Naive B cell (primary cell): ENCODE data around the gene F2R. TPM values are rescaled to one million over a fixed set of nuclear protein-coding genes. Genes with fewer than 3 reads are reported as not detected.
"Not testable (repeated sequence)": the region's sequence is repeated elsewhere in the genome, so short reads cannot be mapped to it uniquely, and the experiment has no call there.

ENCODE experiments used
- ATAC-seq, 2 donors: fragments of 150-1000 bp; cut with Tn5 transposase; 2 replicates each; pipeline ENCODE4 v1.10.0; 2021; ENCODE audit warnings: low read depth in 2 of 2, mild to moderate bottlenecking in 2 of 2, moderate library complexity in 2 of 2
- DNase-seq: peaks from one replicate; pipeline ENCODE4 v3.0.0; 2022
- H3K27ac Mint-ChIP-seq, 6 donors: one replicate each; pipeline ENCODE4 v1.8.0; 2020 to 2022; ENCODE audit warnings: mild to moderate bottlenecking in 6 of 6, mixed read lengths in 6 of 6, moderate library complexity in 5 of 6, inconsistent platforms in 2 of 6
- H3K27me3 Mint-ChIP-seq, 3 donors: one replicate each; pipeline ENCODE4 v1.8.0; 2021 to 2022; ENCODE audit warnings: mixed read lengths in 3 of 3, mild to moderate bottlenecking in 1 of 3
- H3K36me3 Mint-ChIP-seq, 2 donors: one replicate each; pipeline ENCODE4 v1.8.0; 2020 to 2022; ENCODE audit warnings: mixed read lengths in 2 of 2, inconsistent platforms in 1 of 2, mild to moderate bottlenecking in 1 of 2
- H3K4me1 Mint-ChIP-seq, 3 donors: one replicate each; pipeline ENCODE4 v1.8.0; 2020 to 2022; ENCODE audit warnings: mixed read lengths in 3 of 3, inconsistent platforms in 1 of 3, mild to moderate bottlenecking in 1 of 3, moderate library complexity in 1 of 3
- H3K4me3 Mint-ChIP-seq, 8 donors: one replicate each; pipeline ENCODE4 v1.8.0; 2020 to 2022; ENCODE audit warnings: mild to moderate bottlenecking in 8 of 8, mixed read lengths in 8 of 8, moderate library complexity in 8 of 8, inconsistent platforms in 2 of 8
- H3K9me3 Mint-ChIP-seq, 7 donors: one replicate each; pipeline ENCODE4 v1.8.0; 2020 to 2022; ENCODE audit warnings: mixed read lengths in 7 of 7, mild to moderate bottlenecking in 5 of 7, inconsistent platforms in 2 of 7, moderate library complexity in 1 of 7
- polyA plus RNA-seq, 6 donors: library from polyadenylated mRNA; unstranded; fragments of 300-500 nt; fragmentation: Illumina TruSeq; gene quantifications; one replicate each; pipeline ENCODE4 v1.2.3, GENCODE V29; 2021; ENCODE audit warnings: low read depth in 6 of 6

The F2R gene
- polyA plus RNA-seq, 6 donors from 2014 or later, result 0.08 to 0.61 (median 0.27) TPM; not detected in 1

DNA sequence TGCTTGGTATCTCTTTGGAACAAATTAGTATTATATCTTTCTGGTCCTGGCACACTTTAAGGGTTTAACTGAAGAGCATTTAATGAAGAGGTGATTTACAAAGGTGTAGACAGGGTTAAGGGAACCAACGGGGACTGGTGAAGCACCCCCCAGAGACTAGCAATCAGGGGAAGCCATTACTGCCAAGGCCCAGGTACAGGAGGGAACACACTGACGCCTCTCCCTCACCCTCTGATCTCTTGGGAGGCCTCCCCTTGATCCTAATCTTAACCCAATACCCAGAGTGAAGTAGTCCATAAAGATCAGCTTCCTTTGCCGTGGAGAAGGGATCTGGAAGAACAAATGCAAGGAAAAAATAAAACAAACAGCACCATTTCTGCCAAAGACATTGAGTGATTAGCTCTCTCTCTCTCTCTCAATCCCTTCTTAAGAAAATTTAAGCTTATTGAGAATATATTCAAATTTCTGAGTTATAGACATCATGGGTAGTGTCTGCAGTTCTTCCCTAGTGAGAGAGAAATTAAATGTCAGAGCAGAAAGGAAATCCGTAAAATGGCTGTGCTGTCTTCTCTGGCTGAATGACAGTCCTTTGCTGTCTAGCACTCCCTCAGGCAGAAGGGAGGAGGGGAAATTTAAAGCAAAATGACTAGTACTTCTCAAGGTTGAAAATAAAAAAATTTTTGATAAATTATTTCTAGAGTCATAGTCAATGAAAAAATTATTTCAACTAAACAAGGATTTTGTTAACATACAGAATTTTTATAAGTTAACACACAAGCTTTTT, 20.0 kb downstream of the F2R start:
- Mint-ChIP-seq H3K9me3 (peaks cover 0 to 2% (median 0%) of the 10 kb centered on the region in 7 donors), H3K4me1 (peaks cover 4 to 8% (median 7%) of the 10 kb centered on the region in 3 donors), H3K27ac (peak overlapping the region in 1 of 6 donors; percentile 34), H3K4me3 (no peak overlapping the region), H3K27me3 (peaks cover 0 to 14% (median 4%) of the 10 kb centered on the region in 3 donors), H3K36me3 (no peaks in the 10 kb centered on the region)
- DNase-seq (no peak), ATAC-seq (no peak)

DNA sequence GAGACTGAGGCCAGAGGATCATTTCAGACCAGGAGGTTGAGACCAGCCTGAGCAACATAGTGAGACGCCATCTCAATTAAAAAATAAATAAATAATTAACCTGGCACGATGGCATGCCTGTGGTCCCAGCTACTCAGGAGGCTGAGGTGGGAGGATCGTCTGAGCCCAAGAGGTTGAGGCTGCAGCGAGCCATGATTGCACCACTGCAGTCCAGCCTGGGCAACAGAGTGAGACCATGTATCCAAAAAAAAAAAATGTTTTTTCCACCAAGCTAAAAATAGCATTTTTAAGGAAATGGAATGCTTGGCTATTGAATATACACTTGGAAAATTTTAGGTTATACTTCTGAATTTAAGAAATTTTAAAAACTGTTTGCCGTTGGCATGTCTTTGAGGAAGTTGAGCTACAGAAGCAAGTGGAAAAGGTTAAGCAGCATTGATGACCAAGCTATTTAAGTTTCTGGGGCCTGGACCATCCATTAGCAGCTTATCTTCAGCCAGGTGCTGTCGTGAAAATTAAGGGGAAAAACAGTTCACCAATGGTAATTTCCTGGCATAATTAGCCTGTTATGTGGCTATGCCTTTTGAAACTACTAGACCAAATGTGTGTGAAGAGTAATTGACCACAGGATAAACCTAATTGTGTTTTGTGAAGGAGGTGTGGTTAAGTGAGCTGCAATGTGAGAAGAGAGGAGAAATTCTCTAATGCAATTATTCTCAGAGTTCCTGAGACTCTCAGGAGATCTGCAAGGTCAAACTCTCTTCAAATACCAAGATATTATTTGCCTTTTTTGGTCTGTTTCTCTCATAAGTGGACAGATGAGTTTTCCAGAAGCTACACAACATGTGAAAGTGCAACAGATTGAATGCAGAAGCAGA, 21.0 kb downstream of the F2R start:
- ATAC-seq (no peak), DNase-seq (no peak)
- H3K36me3 Mint-ChIP-seq, result no peaks in the 10 kb centered on the region
- H3K4me3 Mint-ChIP-seq, result no peak overlapping the region
- peaks cover 4 to 8% (median 7%) of the 10 kb centered on the region in 3 donors for H3K4me1 Mint-ChIP-seq
- H3K27ac Mint-ChIP-seq, result no peak overlapping the region
- peaks cover 0 to 2% (median 0%) of the 10 kb centered on the region in 7 donors for H3K9me3 Mint-ChIP-seq
- peaks cover 0 to 14% (median 4%) of the 10 kb centered on the region in 3 donors for H3K27me3 Mint-ChIP-seq

DNA sequence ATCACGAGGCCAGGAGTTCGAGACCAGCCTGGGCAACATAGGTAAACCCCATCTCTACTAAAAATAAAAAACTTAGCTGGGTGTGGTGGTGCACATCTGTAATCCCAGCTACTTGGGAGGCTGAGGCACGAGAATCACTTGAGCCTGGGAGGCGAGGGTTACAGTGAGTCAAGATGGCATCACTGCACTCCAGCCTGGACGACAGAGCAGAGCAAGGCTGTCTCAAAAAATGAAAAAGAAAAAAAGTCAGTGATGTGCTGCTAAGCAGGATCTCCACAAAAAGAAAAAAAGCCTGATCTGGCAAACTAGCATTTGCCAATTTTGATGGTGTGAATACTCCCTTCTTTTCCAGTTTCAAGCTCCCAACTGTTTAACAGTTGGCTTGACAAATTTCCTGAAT, 21.9 kb downstream of the F2R start:
- H3K27ac Mint-ChIP-seq, result no peak overlapping the region
- ATAC-seq (no peak), DNase-seq (no peak)
- peaks cover 0 to 2% (median 0%) of the 10 kb centered on the region in 7 donors for H3K9me3 Mint-ChIP-seq
- H3K4me3 Mint-ChIP-seq, result no peak overlapping the region
- peaks cover 0 to 6% (median 4%) of the 10 kb centered on the region in 3 donors for H3K27me3 Mint-ChIP-seq
- H3K4me1 Mint-ChIP-seq, result peaks cover 4 to 8% (median 7%) of the 10 kb centered on the region in 3 donors
- H3K36me3 Mint-ChIP-seq, result no peaks in the 10 kb centered on the region

DNA sequence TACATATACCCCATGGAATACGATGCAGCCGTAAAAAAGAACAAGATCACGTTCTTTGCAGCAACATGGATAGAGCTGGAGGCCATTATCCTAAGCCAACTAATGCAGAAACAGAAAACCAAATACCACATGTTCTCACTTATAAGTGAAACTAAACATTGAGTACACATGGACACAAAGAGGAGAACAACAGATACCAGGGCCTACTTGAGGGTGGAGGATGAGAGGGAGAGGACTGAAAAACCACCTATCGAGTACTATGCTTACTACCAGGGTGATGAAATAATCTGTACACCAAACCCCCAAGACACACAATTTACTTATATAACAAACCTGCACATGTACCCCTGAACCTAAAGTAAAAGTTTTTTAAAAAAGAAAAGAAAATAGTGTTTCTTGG, 25.6 kb downstream of the F2R start:
- not testable (repeated sequence) for H3K27ac Mint-ChIP-seq, H3K9me3 Mint-ChIP-seq, ATAC-seq, H3K4me3 Mint-ChIP-seq, H3K4me1 Mint-ChIP-seq, DNase-seq, H3K36me3 Mint-ChIP-seq, H3K27me3 Mint-ChIP-seq

DNA sequence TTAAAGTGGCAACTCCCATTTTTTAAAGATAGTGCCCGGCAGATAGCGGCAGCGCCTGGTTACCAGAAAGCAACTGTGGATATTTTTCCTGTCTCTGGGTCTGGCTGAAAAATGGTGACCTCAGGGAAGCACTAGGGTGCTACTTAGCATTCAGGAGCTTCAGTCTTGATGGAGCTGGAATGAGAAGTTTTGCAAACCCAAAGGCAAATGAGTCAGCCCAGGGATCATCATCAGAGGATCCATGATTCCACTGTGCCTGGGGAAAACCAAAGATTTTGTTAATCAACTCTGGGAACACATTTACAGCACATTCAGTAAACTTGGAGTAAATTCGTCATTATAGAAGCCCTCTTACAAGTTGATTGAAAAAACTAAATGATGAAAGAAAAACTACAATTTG, 26.7 kb downstream of the F2R start:
- ATAC-seq, result no peak
- no peaks in the 10 kb centered on the region for H3K27me3 Mint-ChIP-seq

DNA sequence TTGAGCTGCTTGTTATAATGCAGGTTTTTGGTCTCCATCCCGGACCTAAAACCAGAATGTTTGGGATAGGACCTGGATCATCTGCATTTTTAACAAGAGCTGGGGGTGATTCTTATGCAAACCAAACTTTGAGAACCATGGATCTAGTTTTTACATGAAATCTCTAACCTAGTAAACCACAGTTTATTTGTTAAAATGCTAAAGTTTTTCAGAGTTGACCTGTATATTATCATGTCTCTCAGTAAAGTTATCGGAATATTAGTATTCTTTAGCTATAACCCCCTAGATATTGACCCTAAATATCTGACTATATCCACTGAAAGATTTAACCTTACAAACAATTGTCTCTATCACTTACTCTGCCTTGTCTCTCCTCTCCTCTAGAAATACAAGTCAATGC, 28.7 kb downstream of the F2R start:
- H3K36me3 Mint-ChIP-seq, result no peaks in the 10 kb centered on the region
- H3K27me3 Mint-ChIP-seq, result peaks cover 0 to 8% (median 4%) of the 10 kb centered on the region in 3 donors
- H3K27ac Mint-ChIP-seq, result no peak overlapping the region
- ATAC-seq (no peak), DNase-seq (no peak)
- H3K9me3 Mint-ChIP-seq, result peaks cover 0 to 6% (median 0%) of the 10 kb centered on the region in 7 donors
- H3K4me3 Mint-ChIP-seq, result no peak overlapping the region
- no peaks in the 10 kb centered on the region for H3K4me1 Mint-ChIP-seq

More for the DNA sequence above, 26.7 kb downstream of the F2R start:
- Mint-ChIP-seq H3K27ac (no peak overlapping the region), H3K9me3 (peaks cover 0 to 4% (median 0%) of the 10 kb centered on the region in 7 donors), H3K4me3 (no peak overlapping the region), H3K36me3 (no peaks in the 10 kb centered on the region), H3K4me1 (peaks cover 4 to 8% (median 7%) of the 10 kb centered on the region in 3 donors)
- no peak for DNase-seq

DNA sequence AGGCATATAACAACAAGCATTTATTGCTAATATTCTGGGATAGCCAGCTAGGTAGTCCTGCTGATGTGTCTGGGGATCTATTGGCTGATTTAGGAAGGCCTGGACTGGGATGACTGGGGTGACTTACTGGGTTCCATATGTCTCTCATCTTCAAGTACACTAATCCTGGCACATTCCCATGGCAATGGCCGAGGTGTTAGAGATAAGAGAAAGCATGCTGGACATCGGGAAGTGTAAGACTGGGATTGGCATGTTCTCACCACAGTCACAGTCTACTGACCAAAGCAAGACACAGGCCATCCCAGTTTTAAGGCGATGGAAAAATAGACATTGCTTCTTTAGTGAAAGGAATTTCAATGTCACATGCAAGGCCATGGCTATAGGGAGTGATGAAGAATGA, 29.7 kb downstream of the F2R start:
- H3K27me3 Mint-ChIP-seq, result peaks cover 0 to 8% (median 4%) of the 10 kb centered on the region in 3 donors

DNA sequence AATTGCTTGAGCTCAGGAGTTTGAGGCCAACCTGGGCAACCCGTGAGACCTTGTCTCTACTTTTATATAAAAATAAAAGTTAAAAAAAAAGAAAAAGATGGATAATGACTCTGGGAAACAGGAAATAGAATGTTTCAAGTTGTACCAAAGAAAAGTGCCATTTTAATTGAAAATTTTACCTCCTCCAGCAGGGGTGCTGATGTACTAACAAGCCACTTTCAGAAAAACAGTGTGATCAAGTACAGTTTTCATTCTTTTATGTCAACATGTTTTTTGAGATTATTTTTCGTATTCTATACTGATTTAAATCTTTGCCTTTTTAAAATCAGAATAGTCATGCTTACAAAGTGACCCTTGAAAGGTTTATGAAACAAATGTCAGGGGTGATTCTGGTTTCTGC, 30.8 kb downstream of the F2R start:
- Mint-ChIP-seq H3K27me3 (peaks cover 0 to 8% (median 4%) of the 10 kb centered on the region in 3 donors), H3K36me3 (no peaks in the 10 kb centered on the region), H3K4me1 (no peaks in the 10 kb centered on the region), H3K4me3 (no peak overlapping the region), H3K9me3 (peaks cover 0 to 4% (median 0%) of the 10 kb centered on the region in 7 donors), H3K27ac (no peak overlapping the region)
- ATAC-seq (no peak), DNase-seq (no peak)

More for the DNA sequence above, 29.7 kb downstream of the F2R start:
- peaks cover 0 to 6% (median 0%) of the 10 kb centered on the region in 7 donors for H3K9me3 Mint-ChIP-seq
- no peak overlapping the region for H3K27ac Mint-ChIP-seq
- no peaks in the 10 kb centered on the region for H3K36me3 Mint-ChIP-seq
- H3K4me1 Mint-ChIP-seq, result no peaks in the 10 kb centered on the region
- ATAC-seq, result no peak
- no peak for DNase-seq
- no peak overlapping the region for H3K4me3 Mint-ChIP-seq

DNA sequence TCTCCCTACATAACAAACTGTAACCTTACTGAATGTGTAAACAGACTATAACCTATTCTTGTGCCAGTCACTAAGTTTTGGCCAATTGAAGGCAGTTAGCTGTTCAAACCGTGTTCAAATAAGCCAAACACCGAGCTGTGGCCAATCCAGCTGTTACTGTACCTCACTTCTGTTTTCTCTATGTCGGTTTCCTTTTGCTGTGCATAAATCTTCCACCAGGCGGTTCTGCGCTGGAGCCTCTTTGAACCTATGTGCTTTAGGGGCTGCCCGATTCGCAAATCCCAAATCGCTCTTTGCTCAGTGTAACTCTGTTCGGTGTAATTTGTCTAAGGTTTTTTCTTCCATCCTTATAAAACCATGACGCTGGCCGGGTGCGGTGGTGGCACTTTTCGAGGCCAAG, 31.8 kb downstream of the F2R start:
- Mint-ChIP-seq H3K4me3 (peak overlapping the region in 1 of 8 donors; percentile 42), H3K4me1 (no peaks in the 10 kb centered on the region), H3K36me3 (no peaks in the 10 kb centered on the region), H3K27me3 (peaks cover 0 to 13% (median 4%) of the 10 kb centered on the region in 3 donors), H3K27ac (no peak overlapping the region), H3K9me3 (peaks cover 0 to 4% (median 0%) of the 10 kb centered on the region in 7 donors)
- no peak for DNase-seq
- no peak for ATAC-seq

DNA sequence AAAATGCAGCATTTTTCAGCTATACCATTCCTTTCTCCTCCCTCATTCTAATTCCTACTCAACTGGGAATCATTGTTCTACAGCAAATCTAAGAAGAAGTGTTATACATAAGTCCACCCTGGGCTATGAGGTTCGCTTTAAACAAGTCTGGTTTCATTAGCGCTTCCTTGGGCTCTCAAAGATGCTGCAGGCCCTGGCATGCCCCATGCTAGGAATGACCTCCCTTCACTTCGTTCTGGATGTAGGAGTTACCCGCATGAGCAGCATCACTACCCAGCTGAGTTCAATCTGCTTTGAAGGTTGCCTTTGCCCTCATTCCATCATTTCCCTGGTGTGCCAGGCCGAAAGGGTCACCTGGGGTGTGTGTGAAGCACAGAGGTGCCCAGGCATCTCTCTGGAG, 35.4 kb downstream of the F2R start:
- Mint-ChIP-seq H3K9me3 (peaks cover 0 to 2% (median 0%) of the 10 kb centered on the region in 7 donors), H3K36me3 (no peaks in the 10 kb centered on the region), H3K4me1 (no peaks in the 10 kb centered on the region), H3K4me3 (no peak overlapping the region), H3K27me3 (peaks cover 0 to 15% (median 4%) of the 10 kb centered on the region in 3 donors), H3K27ac (no peak overlapping the region)
- ATAC-seq, result no peak
- no peak for DNase-seq

DNA sequence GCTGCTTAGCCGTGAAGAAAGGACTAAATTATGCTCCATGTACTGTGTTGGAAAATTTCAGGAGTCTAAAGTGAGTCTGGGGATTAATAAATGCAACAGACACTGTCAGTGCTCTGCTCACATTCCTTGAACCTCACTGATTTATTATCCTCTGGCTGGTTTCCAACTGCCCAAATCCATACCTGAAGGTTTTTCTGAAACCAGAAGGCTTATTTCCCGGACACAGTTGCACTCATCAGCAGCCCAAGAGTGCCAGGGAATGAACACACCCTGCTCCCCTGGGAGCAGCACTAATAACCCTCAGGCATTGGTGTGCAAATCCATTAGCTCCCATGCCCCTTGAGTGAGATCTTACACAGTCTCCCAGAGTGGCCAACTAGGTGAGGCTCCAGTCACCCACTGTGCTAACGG, 38.7 kb downstream of the F2R start:
- no peak overlapping the region for H3K27ac Mint-ChIP-seq
- no peaks in the 10 kb centered on the region for H3K4me1 Mint-ChIP-seq
- ATAC-seq, result no peak

DNA sequence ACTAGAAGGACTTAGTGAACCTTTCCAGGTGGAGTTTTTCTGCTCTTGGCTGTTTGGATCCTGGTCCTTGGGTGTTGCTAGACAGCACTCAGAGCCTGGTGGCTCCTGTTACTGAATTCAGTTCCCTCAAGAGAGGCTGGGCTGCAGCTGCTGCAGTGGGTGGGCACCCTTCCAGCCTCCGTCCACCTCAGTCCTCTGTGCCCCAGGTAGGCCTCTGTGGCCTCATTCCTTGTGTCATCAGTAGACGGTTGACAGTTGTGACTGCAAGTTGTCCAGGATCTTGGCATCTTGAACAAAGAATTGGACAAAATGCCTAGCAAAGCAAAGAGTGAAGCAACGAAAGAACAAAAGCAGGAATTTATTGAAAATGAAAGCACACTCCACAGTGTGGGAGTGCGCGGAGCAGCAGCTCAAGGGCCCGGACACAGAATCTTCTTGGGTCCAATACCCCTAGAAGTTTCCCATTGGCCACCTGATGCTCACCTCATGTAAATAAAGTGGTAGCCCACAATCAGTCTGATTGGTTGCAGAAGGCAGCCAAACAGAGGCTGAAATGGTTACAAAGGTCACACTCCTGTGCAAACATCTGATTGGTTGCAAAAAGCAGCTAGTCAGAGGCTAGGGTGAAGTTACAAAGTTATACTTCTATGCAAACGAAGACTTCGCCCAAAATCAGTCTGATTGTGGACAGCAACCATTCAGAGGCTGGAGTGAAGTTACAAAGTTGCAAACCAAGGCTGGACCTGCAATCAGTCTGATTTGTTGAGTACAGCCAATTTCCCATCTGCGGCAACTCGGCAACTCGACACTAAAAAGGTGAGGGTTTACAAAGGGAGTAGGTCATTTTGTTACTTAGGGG, 40.1 kb downstream of the F2R start:
- Mint-ChIP-seq H3K27ac (peak overlapping the region in 1 of 6 donors; percentile 70), H3K4me3 (no peak overlapping the region), H3K4me1 (no peaks in the 10 kb centered on the region), H3K27me3 (peaks cover 0 to 12% (median 5%) of the 10 kb centered on the region in 3 donors), H3K9me3 (peaks cover 0 to 2% (median 0%) of the 10 kb centered on the region in 7 donors), H3K36me3 (no peaks in the 10 kb centered on the region)
- ATAC-seq, result no peak
- no peak for DNase-seq

More for the DNA sequence above, 38.7 kb downstream of the F2R start:
- no peak for DNase-seq
- H3K4me3 Mint-ChIP-seq, result no peak overlapping the region
- H3K9me3 Mint-ChIP-seq, result no peaks in the 10 kb centered on the region
- H3K36me3 Mint-ChIP-seq, result no peaks in the 10 kb centered on the region
- peaks cover 0 to 7% (median 5%) of the 10 kb centered on the region in 3 donors for H3K27me3 Mint-ChIP-seq

DNA sequence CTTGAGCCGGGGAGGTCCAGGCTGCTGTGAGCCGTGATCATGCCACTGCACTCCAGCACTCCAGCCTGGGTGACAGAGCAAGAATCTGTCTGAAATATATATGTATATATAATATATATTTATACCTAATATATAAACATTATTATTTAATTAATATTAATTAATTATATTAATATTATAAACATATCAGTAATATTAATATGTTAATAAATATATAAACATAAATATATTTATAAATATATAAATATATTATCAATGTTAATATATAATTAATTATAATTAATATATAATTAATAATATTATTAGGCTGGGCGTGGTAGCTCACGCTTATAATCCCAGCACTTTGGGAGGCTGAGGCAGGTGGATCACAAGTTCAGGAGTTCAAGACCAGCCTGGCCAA, 41.1 kb downstream of the F2R start:
- DNase-seq (no peak), ATAC-seq (no peak)
- H3K36me3 Mint-ChIP-seq, result no peaks in the 10 kb centered on the region
- peaks cover 0 to 20% (median 5%) of the 10 kb centered on the region in 3 donors for H3K27me3 Mint-ChIP-seq
- H3K27ac Mint-ChIP-seq, result no peak overlapping the region
- no peaks in the 10 kb centered on the region for H3K4me1 Mint-ChIP-seq
- no peak overlapping the region for H3K4me3 Mint-ChIP-seq
- H3K9me3 Mint-ChIP-seq, result peaks cover 0 to 2% (median 0%) of the 10 kb centered on the region in 7 donors
